Peyer's patch (tissue), 4 donors: Measurements from ENCODE around the gene UQCR11. TPM values are rescaled to one million over a fixed set of nuclear protein-coding genes. Genes with fewer than 3 reads are reported as not detected.

Experiments used
- DNase-seq, 3 donors: peaks; one replicate each; pipeline ENCODE4 v3.0.0-alpha.2; 2017 to 2019
- H3K27ac ChIP-seq, 4 donors: fragments of 200-600 bp; sonication (generic); one replicate each; pipeline ENCODE4 v1.5.1; 2016 to 2019
- H3K27me3 ChIP-seq, 2 donors: fragments of 200-600 bp; sonication (generic); one replicate each; pipeline ENCODE4 v1.5.1; 2019
- H3K36me3 ChIP-seq, 3 donors: fragments of 200-600 bp; sonication (generic); one replicate each; pipeline ENCODE4 v1.5.1; 2016 to 2019
- H3K4me1 ChIP-seq, 4 donors: fragments of 200-600 bp; sonication (generic); one replicate each; pipeline ENCODE4 v1.5.1; 2016 to 2019
- H3K4me3 ChIP-seq, 4 donors: fragments of 200-600 bp; sonication (generic); 1 replicate in 3 of 4; 2 replicates in 1 of 4; pipeline ENCODE4 v1.5.1; 2016 to 2019; ENCODE audit warnings: mild to moderate bottlenecking in 1 of 4
- H3K9me3 ChIP-seq, 4 donors: fragments of 200-600 bp; sonication (generic); one replicate each; pipeline ENCODE4 v1.5.1; 2016 to 2019; ENCODE audit warnings: mild to moderate bottlenecking in 1 of 4
- CTCF ChIP-seq, 6 experiments: fragments of 450-650 bp in 4 of 6; fragments of 200-600 bp in 2 of 6; sonication (generic) in 1 of 6; IDR thresholded peaks; one replicate each; pipeline ENCODE4 v1.5.1; 2017 to 2019; ENCODE audit warnings: antibody characterized with exemption in 6 of 6, mild to moderate bottlenecking in 3 of 6, moderate library complexity in 1 of 6
- POLR2A ChIP-seq, 2 donors: fragments of 450-650 bp; IDR thresholded peaks; one replicate each; pipeline ENCODE4 v1.5.1; 2017; ENCODE audit warnings: antibody characterized with exemption in 2 of 2, mild to moderate bottlenecking in 2 of 2, moderate library complexity in 2 of 2
- total RNA-seq, 4 donors: library from RNA; depleted of rRNA; stranded (reverse); fragments of >200 nt; gene quantifications; one replicate each; pipeline ENCODE4 v1.1.0, GENCODE V29; 2016

Gene UQCR11
- total RNA-seq, 4 donors from 2014 or later: 59.8 to 122 (median 94.3) TPM

- Histone ChIP-seq H3K4me1 (peaks cover 0 to 9% (median 0%) of the 10 kb centered on the region in 4 donors), H3K4me3 (no peak overlapping the region), H3K36me3 (peaks cover 0 to 67% (median 0%) of the 10 kb centered on the region in 3 donors), H3K9me3 (no peaks in the 10 kb centered on the region), H3K27me3 (no peaks in the 10 kb centered on the region), H3K27ac (no peak overlapping the region)
- DNase-seq: no peak
- TF ChIP-seq POLR2A (IDR thresholded peaks at IDR 0.05) (no peak), CTCF (IDR thresholded peaks at IDR 0.05) (no peak)
These were observed 16.7 kb upstream of the UQCR11 start for GRCh38 chr19:1622007-1622406.

DNA sequence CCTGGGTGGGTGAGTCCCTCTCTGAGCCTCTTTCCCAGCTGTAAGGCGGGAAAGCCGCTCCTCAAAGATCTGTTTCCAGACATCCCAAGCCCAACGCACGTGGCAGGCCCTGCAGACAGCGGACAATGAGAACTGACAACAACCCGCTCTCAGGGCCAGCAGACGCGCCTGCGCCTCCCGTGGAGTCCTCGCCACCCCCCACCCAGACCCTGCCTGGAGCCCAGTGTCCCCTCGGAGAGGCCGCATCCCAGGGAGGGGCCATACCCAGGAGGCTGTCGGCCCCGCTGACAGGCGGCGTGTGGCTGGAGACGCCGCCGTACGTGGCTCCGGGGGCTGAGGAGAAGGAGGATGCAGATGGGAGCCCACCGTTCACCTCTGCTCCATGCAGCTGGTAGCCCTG is 16.3 kb upstream of the UQCR11 start:
- H3K27ac ChIP-seq: no peak overlapping the region
- H3K27me3 ChIP-seq: no peaks in the 10 kb centered on the region
- H3K4me3 ChIP-seq: no peak overlapping the region
- peaks cover 0 to 64% (median 0%) of the 10 kb centered on the region in 3 donors for H3K36me3 ChIP-seq
- no peak for DNase-seq
- H3K9me3 ChIP-seq: no peaks in the 10 kb centered on the region
- peaks cover 0 to 10% (median 0%) of the 10 kb centered on the region in 4 donors for H3K4me1 ChIP-seq
- no peak for TF ChIP-seq CTCF (IDR thresholded peaks at IDR 0.05)
- no peak for TF ChIP-seq POLR2A (IDR thresholded peaks at IDR 0.05)

- TF ChIP-seq CTCF (IDR thresholded peaks at IDR 0.05) (no peak), POLR2A (IDR thresholded peaks at IDR 0.05) (no peak)
- DNase-seq: no peak
- Histone ChIP-seq H3K36me3 (peaks cover 0 to 58% (median 0%) of the 10 kb centered on the region in 3 donors), H3K4me1 (peaks cover 0 to 10% (median 0%) of the 10 kb centered on the region in 4 donors), H3K9me3 (no peaks in the 10 kb centered on the region), H3K27me3 (no peaks in the 10 kb centered on the region), H3K27ac (no peak overlapping the region), H3K4me3 (no peak overlapping the region)
These were observed 15.8 kb upstream of the UQCR11 start for GRCh38 chr19:1621021-1621420.

- H3K36me3 ChIP-seq: peaks cover 0 to 58% (median 0%) of the 10 kb centered on the region in 3 donors
- no peak overlapping the region for H3K4me3 ChIP-seq
- DNase-seq: no peak
- no peaks in the 10 kb centered on the region for H3K27me3 ChIP-seq
- TF ChIP-seq CTCF (IDR thresholded peaks at IDR 0.05): no peak
- TF ChIP-seq POLR2A (IDR thresholded peaks at IDR 0.05): no peak
- no peaks in the 10 kb centered on the region for H3K9me3 ChIP-seq
- H3K27ac ChIP-seq: no peak overlapping the region
- H3K4me1 ChIP-seq: peaks cover 0 to 10% (median 0%) of the 10 kb centered on the region in 4 donors
These were observed 15.2 kb upstream of the UQCR11 start for GRCh38 chr19:1620502-1620901.

DNA sequence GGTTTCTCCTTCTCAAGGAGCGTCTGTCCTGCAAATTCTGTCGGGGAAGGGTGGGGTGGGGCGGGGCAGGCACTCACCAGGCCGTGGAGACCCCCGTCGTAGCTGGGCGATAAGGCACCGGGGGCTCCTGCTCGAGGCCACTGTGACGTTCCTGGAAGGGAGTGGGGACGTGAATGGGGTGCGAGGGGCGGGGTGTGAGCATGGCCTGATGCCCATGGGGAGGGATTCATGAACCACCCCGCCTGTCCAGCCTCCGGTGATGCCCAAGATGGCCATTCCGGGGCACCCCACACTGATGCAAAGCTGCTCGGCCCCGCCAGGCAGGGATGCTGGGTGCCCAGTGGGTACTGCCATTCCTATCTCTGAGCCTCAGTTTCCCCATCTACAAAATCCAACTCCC is 14.4 kb upstream of the UQCR11 start:
- Histone ChIP-seq H3K27ac (no peak overlapping the region), H3K27me3 (no peaks in the 10 kb centered on the region), H3K4me3 (no peak overlapping the region), H3K4me1 (peaks cover 0 to 10% (median 0%) of the 10 kb centered on the region in 4 donors), H3K9me3 (no peaks in the 10 kb centered on the region), H3K36me3 (peaks cover 0 to 58% (median 0%) of the 10 kb centered on the region in 3 donors)
- no peak for DNase-seq
- no peak for TF ChIP-seq POLR2A (IDR thresholded peaks at IDR 0.05)
- TF ChIP-seq CTCF (IDR thresholded peaks at IDR 0.05): no peak

- DNase-seq: no peak
- Histone ChIP-seq H3K27me3 (no peaks in the 10 kb centered on the region), H3K27ac (no peak overlapping the region), H3K36me3 (peaks cover 0 to 64% (median 0%) of the 10 kb centered on the region in 3 donors), H3K4me3 (no peak overlapping the region), H3K9me3 (no peaks in the 10 kb centered on the region), H3K4me1 (peaks cover 0 to 10% (median 0%) of the 10 kb centered on the region in 4 donors)
- TF ChIP-seq POLR2A (IDR thresholded peaks at IDR 0.05) (no peak), CTCF (IDR thresholded peaks at IDR 0.05) (no peak)
These were observed 13.8 kb upstream of the UQCR11 start for GRCh38 chr19:1619094-1619439.
